Measurements from ENCODE around the gene ITGAD.

GRCh38 chr16:31471241-31471874, 78.2 kb downstream of the ITGAD start:
- no peak for TF ChIP-seq GATA2 (IDR thresholded peaks at IDR 0.05; ENCODE audit: low read depth, low read length)
- TF ChIP-seq GATA3 (IDR thresholded peaks at IDR 0.05; ENCODE audit: low read depth, low read length), result no peak

Measured in SH-SY5Y (cell line).